ENCODE results near the gene CLK1.

Gene CLK1

GRCh38 chr2:200869014-200869413 is 4.6 kb upstream of the CLK1 start:
- H2BK120ac ChIP-seq (ENCODE audit: low read depth, low read length), result no peak overlapping the region
- H3K27me3 ChIP-seq (ENCODE audit: control insufficient read depth in 3 of 3, insufficient read depth in 3 of 3, low read depth in 1 of 3, low read length in 3 of 3), result no peaks in the 10 kb centered on the region
- no peak overlapping the region for H3K4me3 ChIP-seq (ENCODE audit: low read length in 2 of 2)
- H2BK5ac ChIP-seq (ENCODE audit: low read length), result no peak overlapping the region
- H2AK5ac ChIP-seq (ENCODE audit: low read depth, low read length), result no peak overlapping the region
- no peak overlapping the region for H3K14ac ChIP-seq (ENCODE audit: low read length)
- no peaks in the 10 kb centered on the region for H3K79me1 ChIP-seq (ENCODE audit: low read depth, low read length)
- no peak overlapping the region for H4K91ac ChIP-seq (ENCODE audit: low read depth, low read length, poor library complexity)
- no peak overlapping the region for H2BK15ac ChIP-seq (ENCODE audit: low read length)
- no peak overlapping the region for H3K23ac ChIP-seq (ENCODE audit: low read depth, low read length, poor library complexity)
- H3K9me3 ChIP-seq (replicated peaks in 1 of 2; ENCODE audit: control insufficient read depth in 2 of 2, insufficient read depth in 1 of 2, low read depth in 1 of 2, low read length in 2 of 2), result no peaks in the 10 kb centered on the region
- no peak overlapping the region for H3K18ac ChIP-seq (ENCODE audit: low read length)
- H4K8ac ChIP-seq (ENCODE audit: low read depth, low read length), result no peak overlapping the region
- no peak overlapping the region for H3K4ac ChIP-seq (ENCODE audit: low read length)
- no peak overlapping the region for H3K9ac ChIP-seq (ENCODE audit: low read depth, low read length, poor library complexity)
- no peaks in the 10 kb centered on the region for H3K4me1 ChIP-seq (ENCODE audit: control insufficient read depth in 2 of 2, insufficient read depth in 1 of 2, low read depth in 1 of 2, low read length in 2 of 2)
- no peak overlapping the region for H2AFZ ChIP-seq (ENCODE audit: low read length)
- DNase-seq (ENCODE audit: low spot score), result no peak
- no peak overlapping the region for H3K27ac ChIP-seq (replicated peaks; ENCODE audit: low read length)
- no CpG with 5 or more reads among the region's 2 CpGs for WGBS, 2 donors (ENCODE audit: extremely low coverage in 2 of 2, insufficient read length in 2 of 2, insufficient replicate concordance in 1 of 2)
- peaks cover 3 to 40% of the 10 kb centered on the region in 2 donors for H3K36me3 ChIP-seq (replicated peaks in 1 of 2; ENCODE audit: control insufficient read depth in 2 of 2, insufficient read depth in 2 of 2, low read length in 2 of 2)
- no peak overlapping the region for H3K4me2 ChIP-seq (ENCODE audit: insufficient read depth, low read length, poor library complexity, severe bottlenecking)
- H2BK12ac ChIP-seq (ENCODE audit: low read length), result no peak overlapping the region

- peaks cover 0 to 9% of the 10 kb centered on the region in 2 donors for H3K4me1 ChIP-seq (ENCODE audit: control insufficient read depth in 2 of 2, insufficient read depth in 1 of 2, low read depth in 1 of 2, low read length in 2 of 2)
- H3K4me2 ChIP-seq (ENCODE audit: insufficient read depth, low read length, poor library complexity, severe bottlenecking), result peak overlapping the region; percentile 3
- no peak overlapping the region for H2BK120ac ChIP-seq (ENCODE audit: low read depth, low read length)
- no peak overlapping the region for H3K14ac ChIP-seq (ENCODE audit: low read length)
- H3K4ac ChIP-seq (ENCODE audit: low read length), result no peak overlapping the region
- H2AFZ ChIP-seq (ENCODE audit: low read length), result peak overlapping the region; percentile 90
- no peak overlapping the region for H2AK5ac ChIP-seq (ENCODE audit: low read depth, low read length)
- H2BK15ac ChIP-seq (ENCODE audit: low read length), result no peak overlapping the region
- H3K9me3 ChIP-seq (replicated peaks in 1 of 2; ENCODE audit: control insufficient read depth in 2 of 2, insufficient read depth in 1 of 2, low read depth in 1 of 2, low read length in 2 of 2), result no peaks in the 10 kb centered on the region
- H4K8ac ChIP-seq (ENCODE audit: low read depth, low read length), result no peak overlapping the region
- peak overlapping the region; percentile 82 for H3K18ac ChIP-seq (ENCODE audit: low read length)
- no peak for DNase-seq (ENCODE audit: low spot score)
- H3K79me1 ChIP-seq (ENCODE audit: low read depth, low read length), result peaks cover 6% of the 10 kb centered on the region
- no peaks in the 10 kb centered on the region for H3K27me3 ChIP-seq (ENCODE audit: control insufficient read depth in 3 of 3, insufficient read depth in 3 of 3, low read depth in 1 of 3, low read length in 3 of 3)
- H3K23ac ChIP-seq (ENCODE audit: low read depth, low read length, poor library complexity), result peak overlapping the region; percentile 94
- H3K4me3 ChIP-seq (ENCODE audit: low read length in 2 of 2), result peak overlapping the region; percentile 84 to 98
- H2BK12ac ChIP-seq (ENCODE audit: low read length), result no peak overlapping the region
- no peak overlapping the region for H4K91ac ChIP-seq (ENCODE audit: low read depth, low read length, poor library complexity)
- no CpG with 5 or more reads among the region's 19 CpGs for WGBS, 2 donors (ENCODE audit: extremely low coverage in 2 of 2, insufficient read length in 2 of 2, insufficient replicate concordance in 1 of 2)
- peak overlapping the region; percentile 77 for H3K27ac ChIP-seq (replicated peaks; ENCODE audit: low read length)
- no peak overlapping the region for H2BK5ac ChIP-seq (ENCODE audit: low read length)
- H3K36me3 ChIP-seq (replicated peaks in 1 of 2; ENCODE audit: control insufficient read depth in 2 of 2, insufficient read depth in 2 of 2, low read length in 2 of 2), result peaks cover 7 to 40% of the 10 kb centered on the region in 2 donors
- H3K9ac ChIP-seq (ENCODE audit: low read depth, low read length, poor library complexity), result no peak overlapping the region
These were observed 679 bp downstream of the CLK1 start for GRCh38 chr2:200863782-200864175.

DNA sequence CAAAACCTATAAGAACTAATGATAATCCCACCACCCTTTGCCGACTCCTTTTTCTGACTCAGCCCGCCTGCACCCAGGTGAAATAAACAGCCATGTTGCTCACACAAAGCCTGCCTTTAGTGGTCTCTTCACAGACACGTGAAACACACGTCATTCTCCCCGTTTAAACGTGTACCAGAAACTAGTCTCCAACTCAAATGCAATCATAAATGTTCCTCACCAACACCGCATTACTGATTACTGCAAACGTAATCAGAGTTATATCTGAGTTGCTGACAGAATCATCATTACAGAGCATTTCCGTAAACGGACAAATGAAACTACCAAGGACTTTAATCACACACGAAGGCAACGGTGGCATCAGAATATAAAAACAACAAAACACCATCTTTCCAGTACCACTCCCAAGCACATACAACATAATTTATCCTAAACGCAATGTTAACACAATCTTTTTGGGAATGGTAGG is 1.9 kb downstream of the CLK1 start:
- no peak overlapping the region for H2AK5ac ChIP-seq (ENCODE audit: low read depth, low read length)
- H3K23ac ChIP-seq (ENCODE audit: low read depth, low read length, poor library complexity), result no peak overlapping the region
- H2BK5ac ChIP-seq (ENCODE audit: low read length), result no peak overlapping the region
- H3K27ac ChIP-seq (replicated peaks; ENCODE audit: low read length), result no peak overlapping the region
- no peak overlapping the region for H3K9ac ChIP-seq (ENCODE audit: low read depth, low read length, poor library complexity)
- H2BK12ac ChIP-seq (ENCODE audit: low read length), result no peak overlapping the region
- no peak overlapping the region for H2BK15ac ChIP-seq (ENCODE audit: low read length)
- WGBS, 2 donors (ENCODE audit: extremely low coverage in 2 of 2, insufficient read length in 2 of 2, insufficient replicate concordance in 1 of 2), result no CpG with 5 or more reads among the region's 13 CpGs
- no peak overlapping the region for H3K18ac ChIP-seq (ENCODE audit: low read length)
- peak overlapping the region; percentile 84 to 98 for H3K4me3 ChIP-seq (ENCODE audit: low read length in 2 of 2)
- no peak for DNase-seq (ENCODE audit: low spot score)
- H3K27me3 ChIP-seq (ENCODE audit: control insufficient read depth in 3 of 3, insufficient read depth in 3 of 3, low read depth in 1 of 3, low read length in 3 of 3), result no peaks in the 10 kb centered on the region
- H3K4me2 ChIP-seq (ENCODE audit: insufficient read depth, low read length, poor library complexity, severe bottlenecking), result peak overlapping the region; percentile 51
- H3K14ac ChIP-seq (ENCODE audit: low read length), result no peak overlapping the region
- H3K36me3 ChIP-seq (replicated peaks in 1 of 2; ENCODE audit: control insufficient read depth in 2 of 2, insufficient read depth in 2 of 2, low read length in 2 of 2), result peaks cover 17 to 52% of the 10 kb centered on the region in 2 donors
- H4K8ac ChIP-seq (ENCODE audit: low read depth, low read length), result no peak overlapping the region
- peaks cover 6% of the 10 kb centered on the region for H3K79me1 ChIP-seq (ENCODE audit: low read depth, low read length)
- H4K91ac ChIP-seq (ENCODE audit: low read depth, low read length, poor library complexity), result no peak overlapping the region
- H3K9me3 ChIP-seq (replicated peaks in 1 of 2; ENCODE audit: control insufficient read depth in 2 of 2, insufficient read depth in 1 of 2, low read depth in 1 of 2, low read length in 2 of 2), result no peaks in the 10 kb centered on the region
- H3K4ac ChIP-seq (ENCODE audit: low read length), result no peak overlapping the region
- peaks cover 0 to 9% of the 10 kb centered on the region in 2 donors for H3K4me1 ChIP-seq (ENCODE audit: control insufficient read depth in 2 of 2, insufficient read depth in 1 of 2, low read depth in 1 of 2, low read length in 2 of 2)
- no peak overlapping the region for H2BK120ac ChIP-seq (ENCODE audit: low read depth, low read length)
- no peak overlapping the region for H2AFZ ChIP-seq (ENCODE audit: low read length)

DNA sequence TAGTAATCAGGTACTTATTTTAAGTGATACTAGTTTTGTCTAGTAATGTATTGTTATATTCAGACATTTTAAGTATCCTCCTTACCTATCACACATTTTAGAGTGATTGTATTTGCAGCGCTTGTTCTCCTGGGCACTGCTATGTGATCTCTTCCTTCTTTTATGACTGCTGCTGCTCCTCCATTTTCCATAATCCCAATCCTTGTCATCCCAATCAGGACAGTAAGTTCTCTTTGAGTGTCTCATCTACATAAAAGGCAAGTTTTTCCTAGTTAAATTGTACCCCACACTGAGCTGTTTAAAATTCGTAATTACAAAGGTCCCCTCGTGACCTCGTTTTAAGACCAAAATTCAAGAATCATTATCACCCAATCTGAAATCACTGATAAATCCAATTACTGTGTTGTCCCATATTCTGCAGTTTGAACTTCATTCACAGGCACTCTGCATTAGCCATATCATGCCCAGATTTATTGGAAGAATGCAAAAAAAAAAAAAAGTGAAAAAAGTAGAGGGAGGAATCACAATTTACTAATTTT is 2.8 kb downstream of the CLK1 start:
- no CpG with 5 or more reads among the region's 4 CpGs for WGBS, 2 donors (ENCODE audit: extremely low coverage in 2 of 2, insufficient read length in 2 of 2, insufficient replicate concordance in 1 of 2)
- Histone ChIP-seq H3K4me3 (ENCODE audit: low read length in 2 of 2) (peak overlapping the region in 1 of 2 donors; percentile 98), H4K91ac (ENCODE audit: low read depth, low read length, poor library complexity) (no peak overlapping the region), H3K18ac (ENCODE audit: low read length) (no peak overlapping the region), H3K36me3 (replicated peaks in 1 of 2; ENCODE audit: control insufficient read depth in 2 of 2, insufficient read depth in 2 of 2, low read length in 2 of 2) (peaks cover 23 to 61% of the 10 kb centered on the region in 2 donors), H3K4me1 (ENCODE audit: control insufficient read depth in 2 of 2, insufficient read depth in 1 of 2, low read depth in 1 of 2, low read length in 2 of 2) (peaks cover 0 to 9% of the 10 kb centered on the region in 2 donors), H3K27me3 (ENCODE audit: control insufficient read depth in 3 of 3, insufficient read depth in 3 of 3, low read depth in 1 of 3, low read length in 3 of 3) (no peaks in the 10 kb centered on the region), H2BK15ac (ENCODE audit: low read length) (no peak overlapping the region), H3K9ac (ENCODE audit: low read depth, low read length, poor library complexity) (no peak overlapping the region), H3K4me2 (ENCODE audit: insufficient read depth, low read length, poor library complexity, severe bottlenecking) (no peak overlapping the region), H3K4ac (ENCODE audit: low read length) (no peak overlapping the region), H2AK5ac (ENCODE audit: low read depth, low read length) (no peak overlapping the region), H2BK120ac (ENCODE audit: low read depth, low read length) (no peak overlapping the region), H4K8ac (ENCODE audit: low read depth, low read length) (no peak overlapping the region), H3K9me3 (replicated peaks in 1 of 2; ENCODE audit: control insufficient read depth in 2 of 2, insufficient read depth in 1 of 2, low read depth in 1 of 2, low read length in 2 of 2) (no peaks in the 10 kb centered on the region), H2BK12ac (ENCODE audit: low read length) (no peak overlapping the region), H3K79me1 (ENCODE audit: low read depth, low read length) (peaks cover 6% of the 10 kb centered on the region), H3K14ac (ENCODE audit: low read length) (no peak overlapping the region), H2BK5ac (ENCODE audit: low read length) (no peak overlapping the region), H2AFZ (ENCODE audit: low read length) (no peak overlapping the region), H3K23ac (ENCODE audit: low read depth, low read length, poor library complexity) (no peak overlapping the region), H3K27ac (replicated peaks; ENCODE audit: low read length) (no peak overlapping the region)
- no peak for DNase-seq (ENCODE audit: low spot score)
